Astrocyte (in vitro differentiated cells and primary cell): ENCODE measurements around the gene PIP4K2C.

Experiments used
- EZH2 ChIP-seq: IDR thresholded peaks from 2 replicates; pipeline ENCODE4 v1.6.1; 2012; ENCODE audit warnings: mild to moderate bottlenecking, low read length, inconsistent platforms; ENCODE audit not compliant: insufficient read depth
- TF ChIP-seq, protein P1 (sequence below): IDR thresholded peaks from 2 replicates; pipeline ENCODE4 v1.5.1; 2011; ENCODE audit warnings: low read depth, mild to moderate bottlenecking, inconsistent platforms, low read length, moderate library complexity; ENCODE audit not compliant: insufficient read depth

DNA sequence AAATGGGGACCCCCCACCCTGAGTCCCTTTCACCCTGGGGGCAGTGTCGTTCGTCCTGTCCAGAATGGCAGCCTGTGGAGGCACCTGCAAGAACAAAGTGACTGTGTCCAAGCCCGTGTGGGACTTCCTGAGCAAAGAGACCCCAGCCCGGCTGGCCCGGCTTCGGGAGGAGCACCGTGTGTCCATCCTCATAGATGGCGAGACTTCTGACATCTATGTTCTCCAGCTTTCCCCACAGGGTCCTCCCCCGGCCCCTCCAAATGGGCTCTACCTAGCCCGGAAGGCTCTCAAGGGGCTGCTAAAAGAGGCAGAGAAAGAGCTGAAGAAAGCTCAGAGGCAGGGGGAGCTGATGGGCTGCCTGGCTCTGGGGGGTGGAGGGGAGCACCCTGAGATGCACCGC is 15.8 kb downstream of the PIP4K2C start:
- TF ChIP-seq, protein P1, sequence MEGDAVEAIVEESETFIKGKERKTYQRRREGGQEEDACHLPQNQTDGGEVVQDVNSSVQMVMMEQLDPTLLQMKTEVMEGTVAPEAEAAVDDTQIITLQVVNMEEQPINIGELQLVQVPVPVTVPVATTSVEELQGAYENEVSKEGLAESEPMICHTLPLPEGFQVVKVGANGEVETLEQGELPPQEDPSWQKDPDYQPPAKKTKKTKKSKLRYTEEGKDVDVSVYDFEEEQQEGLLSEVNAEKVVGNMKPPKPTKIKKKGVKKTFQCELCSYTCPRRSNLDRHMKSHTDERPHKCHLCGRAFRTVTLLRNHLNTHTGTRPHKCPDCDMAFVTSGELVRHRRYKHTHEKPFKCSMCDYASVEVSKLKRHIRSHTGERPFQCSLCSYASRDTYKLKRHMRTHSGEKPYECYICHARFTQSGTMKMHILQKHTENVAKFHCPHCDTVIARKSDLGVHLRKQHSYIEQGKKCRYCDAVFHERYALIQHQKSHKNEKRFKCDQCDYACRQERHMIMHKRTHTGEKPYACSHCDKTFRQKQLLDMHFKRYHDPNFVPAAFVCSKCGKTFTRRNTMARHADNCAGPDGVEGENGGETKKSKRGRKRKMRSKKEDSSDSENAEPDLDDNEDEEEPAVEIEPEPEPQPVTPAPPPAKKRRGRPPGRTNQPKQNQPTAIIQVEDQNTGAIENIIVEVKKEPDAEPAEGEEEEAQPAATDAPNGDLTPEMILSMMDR = no peak
- no peak for TF ChIP-seq EZH2
